ENCODE measurements around the gene NOB1.

NOB1 gene

DNA sequence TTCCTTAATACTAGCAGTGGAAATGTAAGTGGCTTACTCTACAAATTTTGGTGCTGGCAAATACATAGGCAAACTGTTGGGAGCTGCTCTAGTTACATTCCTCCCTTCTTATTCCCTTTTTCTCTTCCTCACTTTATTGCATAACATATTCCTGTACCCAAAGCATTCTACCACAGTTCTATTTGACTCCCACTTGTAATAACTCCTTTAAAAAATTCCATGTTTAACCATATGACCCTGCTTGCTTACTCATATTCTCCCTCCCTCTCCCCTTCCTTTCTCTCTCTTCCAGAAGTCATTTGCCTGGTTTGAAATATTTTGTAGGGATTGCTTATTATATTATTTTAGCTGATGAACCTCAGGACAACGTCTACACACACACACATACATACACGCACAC, 51.1 kb downstream of the NOB1 start:
- Histone ChIP-seq H3K4me3 (ENCODE audit: low read length, poor library complexity, severe bottlenecking) (no peak overlapping the region), H3K9ac (ENCODE audit: low read depth, low read length, poor library complexity, severe bottlenecking) (no peak overlapping the region), H3K27me3 (ENCODE audit: insufficient read depth, low read length, poor library complexity, severe bottlenecking) (no peaks in the 10 kb centered on the region), H3K9me2 (replicated peaks; ENCODE audit: low read depth, low read length) (no peaks in the 10 kb centered on the region), H3K4me1 (ENCODE audit: insufficient read depth, low read length, poor library complexity, severe bottlenecking) (no peaks in the 10 kb centered on the region), H3K36me3 (ENCODE audit: insufficient read depth, low read length) (peaks cover 15% of the 10 kb centered on the region; the same call in 1 of the 2 replicates), H3F3A (ENCODE audit: low read depth) (no peaks in the 10 kb centered on the region), H3K4me2 (ENCODE audit: low read depth, low read length, poor library complexity, severe bottlenecking) (no peak overlapping the region), H3K9me3 (ENCODE audit: insufficient read depth, low read depth, low read length) (no peaks in the 10 kb centered on the region), H3K79me2 (ENCODE audit: insufficient read depth, low read length) (no peaks in the 10 kb centered on the region), H2AFZ (ENCODE audit: low read length) (no peak overlapping the region), H4K20me1 (ENCODE audit: insufficient read depth, low read length, poor library complexity, severe bottlenecking) (no peaks in the 10 kb centered on the region)
- TF ChIP-seq, protein P1, sequence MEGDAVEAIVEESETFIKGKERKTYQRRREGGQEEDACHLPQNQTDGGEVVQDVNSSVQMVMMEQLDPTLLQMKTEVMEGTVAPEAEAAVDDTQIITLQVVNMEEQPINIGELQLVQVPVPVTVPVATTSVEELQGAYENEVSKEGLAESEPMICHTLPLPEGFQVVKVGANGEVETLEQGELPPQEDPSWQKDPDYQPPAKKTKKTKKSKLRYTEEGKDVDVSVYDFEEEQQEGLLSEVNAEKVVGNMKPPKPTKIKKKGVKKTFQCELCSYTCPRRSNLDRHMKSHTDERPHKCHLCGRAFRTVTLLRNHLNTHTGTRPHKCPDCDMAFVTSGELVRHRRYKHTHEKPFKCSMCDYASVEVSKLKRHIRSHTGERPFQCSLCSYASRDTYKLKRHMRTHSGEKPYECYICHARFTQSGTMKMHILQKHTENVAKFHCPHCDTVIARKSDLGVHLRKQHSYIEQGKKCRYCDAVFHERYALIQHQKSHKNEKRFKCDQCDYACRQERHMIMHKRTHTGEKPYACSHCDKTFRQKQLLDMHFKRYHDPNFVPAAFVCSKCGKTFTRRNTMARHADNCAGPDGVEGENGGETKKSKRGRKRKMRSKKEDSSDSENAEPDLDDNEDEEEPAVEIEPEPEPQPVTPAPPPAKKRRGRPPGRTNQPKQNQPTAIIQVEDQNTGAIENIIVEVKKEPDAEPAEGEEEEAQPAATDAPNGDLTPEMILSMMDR (conservative IDR thresholded peaks at IDR 0.05; ENCODE audit: low read length): no peak
- TF ChIP-seq EZH2phosphoT487 (IDR thresholded peaks at IDR 0.05; ENCODE audit: borderline replicate concordance): no peak

GRCh38 chr16:69701866-69702265, 52.9 kb downstream of the NOB1 start:
- no peaks in the 10 kb centered on the region for H3K9me3 ChIP-seq (ENCODE audit: insufficient read depth, low read depth, low read length)

DNA sequence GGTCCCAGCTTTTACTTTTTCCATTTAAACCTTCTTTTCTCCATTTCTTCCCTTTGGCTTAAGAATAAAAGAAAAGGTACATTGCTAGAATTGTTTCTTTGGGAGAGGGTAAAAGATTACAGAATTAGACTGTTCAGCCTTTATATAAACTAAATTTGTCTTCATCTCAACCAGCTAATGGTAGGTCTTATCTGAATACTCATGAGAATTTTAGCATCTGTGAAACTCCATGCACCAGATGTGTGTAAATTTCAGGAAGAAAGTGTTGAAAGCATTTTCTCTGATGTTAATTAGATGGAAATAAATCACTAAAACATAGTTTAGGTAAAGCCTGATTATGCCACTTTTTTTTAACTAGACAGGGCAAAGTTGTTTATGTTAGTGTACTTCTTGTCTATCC, 53.3 kb downstream of the NOB1 start:
- no peaks in the 10 kb centered on the region for H3F3A ChIP-seq (ENCODE audit: low read depth)

More at GRCh38 chr16:69701866-69702265, 52.9 kb downstream of the NOB1 start:
- Histone ChIP-seq H3F3A (ENCODE audit: low read depth) (no peaks in the 10 kb centered on the region), H4K20me1 (ENCODE audit: insufficient read depth, low read length, poor library complexity, severe bottlenecking) (no peaks in the 10 kb centered on the region), H3K79me2 (ENCODE audit: insufficient read depth, low read length) (no peaks in the 10 kb centered on the region), H3K4me2 (ENCODE audit: low read depth, low read length, poor library complexity, severe bottlenecking) (no peak overlapping the region), H3K9ac (ENCODE audit: low read depth, low read length, poor library complexity, severe bottlenecking) (no peak overlapping the region), H3K36me3 (ENCODE audit: insufficient read depth, low read length) (peaks cover 21% of the 10 kb centered on the region; the same call in 1 of the 2 replicates), H2AFZ (ENCODE audit: low read length) (no peak overlapping the region), H3K9me2 (replicated peaks; ENCODE audit: low read depth, low read length) (no peaks in the 10 kb centered on the region), H3K4me3 (ENCODE audit: low read length, poor library complexity, severe bottlenecking) (no peak overlapping the region), H3K27me3 (ENCODE audit: insufficient read depth, low read length, poor library complexity, severe bottlenecking) (no peaks in the 10 kb centered on the region), H3K4me1 (ENCODE audit: insufficient read depth, low read length, poor library complexity, severe bottlenecking) (no peaks in the 10 kb centered on the region)
- TF ChIP-seq, protein P1 (conservative IDR thresholded peaks at IDR 0.05; ENCODE audit: low read length): no peak
- TF ChIP-seq EZH2phosphoT487 (IDR thresholded peaks at IDR 0.05; ENCODE audit: borderline replicate concordance): no peak

More for the DNA sequence above, 53.3 kb downstream of the NOB1 start:
- Histone ChIP-seq H3K27me3 (ENCODE audit: insufficient read depth, low read length, poor library complexity, severe bottlenecking) (no peaks in the 10 kb centered on the region), H3K9me2 (replicated peaks; ENCODE audit: low read depth, low read length) (no peaks in the 10 kb centered on the region), H3K79me2 (ENCODE audit: insufficient read depth, low read length) (no peaks in the 10 kb centered on the region), H3K9ac (ENCODE audit: low read depth, low read length, poor library complexity, severe bottlenecking) (no peak overlapping the region), H3K4me1 (ENCODE audit: insufficient read depth, low read length, poor library complexity, severe bottlenecking) (no peaks in the 10 kb centered on the region), H2AFZ (ENCODE audit: low read length) (no peak overlapping the region), H3K4me3 (ENCODE audit: low read length, poor library complexity, severe bottlenecking) (no peak overlapping the region), H4K20me1 (ENCODE audit: insufficient read depth, low read length, poor library complexity, severe bottlenecking) (no peaks in the 10 kb centered on the region), H3K36me3 (ENCODE audit: insufficient read depth, low read length) (peaks cover 24% of the 10 kb centered on the region; the same call in 1 of the 2 replicates), H3K4me2 (ENCODE audit: low read depth, low read length, poor library complexity, severe bottlenecking) (no peak overlapping the region), H3K9me3 (ENCODE audit: insufficient read depth, low read depth, low read length) (no peaks in the 10 kb centered on the region)
- no peak for TF ChIP-seq EZH2phosphoT487 (IDR thresholded peaks at IDR 0.05; ENCODE audit: borderline replicate concordance)
- TF ChIP-seq, protein P1 (conservative IDR thresholded peaks at IDR 0.05; ENCODE audit: low read length): no peak
